NCI-H510A treated with DMSO at 0.1 percent for 48 hours (cell line): ENCODE measurements around the gene RIN2.

Experiments
- DNase-seq: peaks from one replicate; lab custom pipeline; 2025; lab: John Stamatoyannopoulos, UW

RIN2 gene

GRCh38 chr20:19758133-19758500 lies at the start of gene RIN2:
RIN2 (plus strand) TSS chr20:19758258; CDS start chr20:19889602, 131,344 bp downstream.
- no peak for DNase-seq

DNA sequence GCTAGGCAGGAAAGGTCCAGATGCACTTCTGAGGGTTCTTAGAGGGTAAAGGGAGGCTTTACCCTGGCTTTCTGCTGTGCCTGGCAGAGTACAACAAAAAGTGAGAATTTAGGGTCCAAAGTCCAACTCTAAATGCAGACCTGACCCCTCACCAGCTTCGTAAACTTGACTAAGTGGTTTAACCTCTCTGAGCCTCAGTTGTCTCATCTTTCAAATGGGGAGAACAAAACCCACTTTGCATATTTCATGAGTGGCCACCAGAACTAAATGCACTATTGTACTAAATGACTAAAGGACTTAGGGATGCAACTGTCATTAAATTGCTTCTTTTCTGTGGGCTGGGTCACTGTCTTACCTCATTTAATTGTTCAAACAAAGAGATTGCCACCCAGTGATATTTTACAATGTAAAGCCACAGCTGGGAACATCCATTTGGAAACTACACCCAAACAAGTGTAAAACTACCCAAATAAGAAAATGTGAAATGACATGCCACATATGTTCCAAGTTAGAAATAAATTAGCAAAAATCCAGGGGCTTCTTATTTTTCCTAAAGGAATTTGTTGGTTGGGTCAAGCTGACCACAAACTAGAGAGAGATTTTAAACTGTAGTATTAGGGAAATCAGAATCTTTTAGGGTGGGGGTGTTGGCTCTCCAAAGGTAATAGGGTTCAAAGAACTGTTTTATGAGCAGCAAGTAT lies 48.3 kb upstream of the RIN2 start:
- no peak for DNase-seq

DNA sequence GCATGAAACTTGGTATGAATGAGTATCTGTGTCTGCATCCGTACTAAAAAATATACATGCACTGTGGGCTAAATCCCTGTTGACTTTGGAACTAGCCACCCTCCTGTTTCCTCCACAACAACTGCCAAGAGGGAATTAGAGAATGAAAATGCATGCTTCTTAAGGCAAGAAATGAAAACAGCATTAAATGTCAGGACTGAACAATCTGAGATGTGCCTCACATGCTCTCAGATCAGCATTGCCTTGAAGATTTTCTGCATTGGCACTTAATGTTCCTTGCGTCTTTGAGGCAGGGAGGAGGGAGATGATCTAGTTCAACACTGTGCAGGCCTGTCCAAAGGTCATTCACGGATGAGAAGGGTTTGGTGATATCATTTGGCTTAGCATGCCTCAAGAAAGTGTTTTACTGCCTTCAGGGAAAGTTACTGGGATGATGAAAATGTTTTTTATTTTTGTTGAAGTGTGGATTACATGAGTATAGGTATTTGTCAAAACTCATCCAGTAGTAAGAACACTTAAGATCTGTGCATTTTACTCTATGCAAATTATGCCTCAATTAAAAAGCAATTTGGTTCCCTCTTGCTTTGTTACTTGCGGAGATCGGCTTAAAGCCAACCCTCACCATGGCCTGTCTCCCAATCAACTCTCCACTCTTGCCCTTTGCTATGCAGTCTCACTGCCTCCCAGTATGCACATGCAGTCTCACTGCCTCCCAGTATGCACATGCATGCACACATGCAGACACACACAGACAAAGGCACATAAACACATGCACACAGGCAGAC lies 47.5 kb upstream of the RIN2 start:
- DNase-seq = no peak

GRCh38 chr20:19711126-19711525 lies 46.9 kb upstream of the RIN2 start:
- DNase-seq = no peak

- no peak for DNase-seq
Observed at GRCh38 chr20:19712721-19713260, 45.3 kb upstream of the RIN2 start.

- DNase-seq = no peak
Observed at GRCh38 chr20:19713822-19714578, 44.1 kb upstream of the RIN2 start.

DNA sequence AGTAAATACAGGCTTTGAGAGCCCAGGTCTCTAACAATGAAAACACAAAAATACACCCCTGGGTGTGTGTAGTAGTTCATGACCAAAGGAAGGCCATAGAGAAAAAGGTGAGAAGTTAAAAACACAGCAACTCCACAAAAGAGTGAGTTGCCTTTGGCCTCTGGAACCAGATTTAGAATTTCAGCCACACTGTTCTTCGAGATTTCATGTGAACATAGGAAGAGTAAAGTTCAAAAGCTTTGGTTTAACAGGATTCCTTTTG lies 43.5 kb upstream of the RIN2 start:
- no peak for DNase-seq

DNA sequence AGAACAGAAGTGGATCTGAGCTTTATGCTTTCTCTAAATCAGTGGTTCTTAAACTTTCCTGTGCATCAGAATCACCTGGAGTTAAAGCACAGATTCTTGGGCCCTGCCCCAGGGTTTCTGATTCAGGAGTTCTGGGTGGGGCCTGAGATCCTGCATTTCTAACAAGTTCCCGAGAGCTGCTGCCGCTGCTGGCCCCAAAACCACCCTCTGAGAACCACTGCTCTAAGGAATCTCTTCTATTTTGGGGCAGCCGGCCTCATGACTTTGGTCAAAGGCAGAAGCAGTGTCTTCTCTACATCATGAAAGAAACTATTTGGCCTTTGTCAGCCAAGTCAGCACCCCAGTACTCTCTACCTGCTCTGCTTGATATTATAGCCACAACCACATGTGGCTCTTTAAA lies 42.1 kb upstream of the RIN2 start:
- DNase-seq = no peak

- no peak for DNase-seq
Observed at GRCh38 chr20:19718880-19719279, 39.2 kb upstream of the RIN2 start.

GRCh38 chr20:19720991-19721390 lies 37.1 kb upstream of the RIN2 start:
- DNase-seq = no peak

DNA sequence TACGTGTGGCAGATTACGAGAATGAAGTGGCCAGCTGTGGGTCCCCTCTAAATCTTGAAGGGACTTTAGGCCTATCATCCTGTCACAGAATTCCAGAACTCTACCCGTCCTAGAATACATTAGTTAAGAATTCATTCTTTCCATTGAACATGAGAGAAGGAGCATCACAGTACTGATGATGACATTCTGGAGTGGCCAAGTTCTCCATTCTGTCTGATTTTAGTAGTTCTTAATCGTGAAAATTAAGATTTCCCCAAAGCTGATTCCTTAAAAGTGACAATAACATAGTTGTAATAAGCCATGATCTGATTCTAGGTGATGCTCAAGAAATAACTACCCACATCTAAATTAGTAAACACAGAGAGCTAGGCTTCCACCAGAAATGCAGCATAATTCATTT lies 35.0 kb upstream of the RIN2 start:
- DNase-seq = no peak

DNA sequence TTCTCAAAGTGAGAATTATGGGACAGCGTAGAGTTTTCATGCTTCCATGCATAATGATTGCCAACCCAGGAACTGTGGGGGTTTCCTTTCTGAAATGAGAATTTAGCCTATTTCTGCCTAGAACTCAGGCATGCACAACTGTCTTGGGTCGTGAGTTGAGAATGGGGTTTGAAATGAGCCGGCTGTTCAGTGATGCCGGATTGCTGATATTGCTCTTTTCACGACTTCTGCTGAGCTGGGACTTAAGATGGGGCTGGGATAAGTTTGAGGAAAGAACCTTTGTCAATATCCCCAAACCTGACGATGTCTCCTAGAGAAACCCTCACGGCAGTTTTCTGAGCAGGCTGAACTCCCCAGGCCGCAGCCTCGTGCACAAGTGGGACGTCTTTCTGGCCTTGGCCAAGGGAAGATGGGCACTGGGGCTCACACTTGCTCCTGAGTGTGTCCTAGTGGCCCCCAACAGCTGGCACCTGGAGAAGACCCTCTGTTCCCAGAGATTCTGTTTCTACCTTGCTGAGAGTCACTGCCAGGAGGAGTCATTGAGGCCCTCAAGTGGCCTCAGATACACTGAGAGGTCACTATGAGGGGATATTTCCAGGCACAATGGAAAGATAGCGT lies 34.1 kb upstream of the RIN2 start:
- DNase-seq = no peak

GRCh38 chr20:19725373-19725772 lies 32.7 kb upstream of the RIN2 start:
- no peak for DNase-seq

GRCh38 chr20:19725814-19726525 lies 32.1 kb upstream of the RIN2 start:
- no peak for DNase-seq

DNA sequence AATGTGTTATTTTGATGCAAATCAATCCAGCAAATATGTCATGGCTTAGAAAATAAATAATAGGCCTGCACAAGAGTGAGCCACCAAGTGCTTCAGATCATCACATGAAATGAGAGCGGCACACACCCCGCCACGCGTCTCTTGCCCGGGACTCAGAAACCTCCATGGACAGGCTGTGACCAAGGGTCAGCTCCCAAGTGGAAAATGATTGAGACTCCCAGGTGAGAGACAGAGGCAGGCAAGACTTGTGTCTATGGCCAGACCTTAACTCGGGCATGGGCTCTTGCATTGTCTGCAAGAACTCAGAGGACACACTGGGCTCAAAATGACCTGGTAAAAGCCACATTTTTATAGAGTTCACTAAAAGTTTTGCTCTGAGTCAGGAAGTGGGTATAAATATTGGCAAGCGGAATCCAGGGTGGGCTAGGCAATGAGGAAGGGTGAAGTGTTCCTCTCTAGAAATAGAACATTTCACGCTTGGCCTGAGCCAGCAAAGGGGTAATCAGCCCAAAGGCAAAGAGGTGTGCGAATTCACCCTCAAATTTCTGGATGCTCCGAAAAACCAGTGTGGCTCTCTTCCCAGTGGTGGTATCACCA lies 30.7 kb upstream of the RIN2 start:
- DNase-seq = no peak

GRCh38 chr20:19729672-19730071 lies 28.4 kb upstream of the RIN2 start:
- no peak for DNase-seq

DNA sequence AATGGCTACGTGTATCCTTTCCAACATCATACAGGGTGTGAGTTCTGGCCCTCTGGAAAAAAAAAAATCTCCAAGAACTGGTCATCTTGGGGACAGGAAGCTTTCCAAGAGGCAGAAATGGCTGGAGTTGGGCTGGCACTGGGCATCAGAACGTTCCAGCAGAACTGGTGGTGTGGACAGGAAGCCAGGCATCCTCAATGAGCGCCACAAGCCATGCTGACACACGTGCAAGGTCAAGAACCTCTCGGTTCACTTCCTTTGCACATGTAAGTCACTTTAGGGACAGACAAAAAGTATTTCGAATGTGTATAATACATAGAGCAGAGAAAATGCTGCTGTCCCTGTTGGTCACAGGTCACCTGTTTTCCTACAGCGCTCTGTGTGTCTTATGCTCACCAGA lies 27.4 kb upstream of the RIN2 start:
- DNase-seq = no peak

DNA sequence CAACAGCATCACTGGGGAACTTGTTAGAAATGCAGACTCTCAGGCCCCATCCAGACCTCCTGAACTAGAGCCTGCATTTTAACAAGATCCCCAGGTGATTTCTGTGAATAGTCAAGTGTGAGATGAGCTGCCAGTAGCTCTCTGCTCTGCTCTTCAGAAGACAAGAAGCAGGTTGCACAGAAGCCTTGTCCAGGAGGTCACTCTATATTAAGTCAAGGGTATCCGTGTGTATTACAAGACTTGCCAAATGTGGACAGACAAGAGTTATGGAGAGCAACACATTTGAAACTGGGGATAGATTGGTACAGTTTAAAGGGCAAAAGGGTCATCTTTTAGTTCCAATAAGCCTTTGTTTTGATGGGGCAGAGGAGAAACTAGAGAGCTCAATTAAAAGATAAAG lies 23.2 kb upstream of the RIN2 start:
- no peak for DNase-seq

DNA sequence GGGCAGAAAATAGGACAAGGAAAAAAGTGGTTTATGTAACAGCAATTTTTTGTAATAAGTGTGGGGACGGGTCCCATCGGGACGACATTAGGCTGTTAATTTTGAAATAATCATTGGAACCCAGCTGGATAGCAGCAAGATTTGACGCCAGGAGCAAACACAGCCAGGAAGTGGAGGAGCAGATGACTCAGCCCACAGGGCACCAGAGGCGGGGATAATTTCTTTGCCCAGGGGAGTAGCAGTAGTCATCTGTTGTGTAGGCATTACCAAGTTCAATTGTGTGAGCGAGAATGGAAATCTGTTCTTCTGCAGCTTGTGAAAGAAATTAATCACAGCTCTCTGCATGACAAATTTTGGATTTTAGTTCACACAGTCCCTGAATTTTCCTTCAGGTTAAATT lies 22.6 kb upstream of the RIN2 start:
- DNase-seq = peak; percentile 52

- no peak for DNase-seq
Observed at GRCh38 chr20:19737025-19737424, 21.0 kb upstream of the RIN2 start.

DNA sequence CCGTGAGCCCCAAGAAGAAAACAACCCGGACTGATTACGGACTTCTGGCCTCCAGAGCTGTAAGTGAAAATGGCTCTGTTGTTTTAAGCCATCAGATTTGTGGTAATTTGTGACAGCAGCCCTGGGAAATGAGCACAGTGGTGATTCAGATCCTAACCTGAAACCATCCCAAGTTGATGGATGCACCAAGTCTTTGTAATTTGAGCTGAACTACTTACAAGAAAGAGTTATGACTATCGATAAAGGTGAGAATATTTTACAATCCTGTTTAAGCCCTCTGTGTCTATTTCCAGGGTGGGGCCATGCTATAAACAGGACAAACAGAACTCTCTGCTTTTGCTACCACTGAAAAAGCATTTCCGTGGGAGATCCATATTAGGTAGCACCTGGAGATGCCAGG lies 19.1 kb upstream of the RIN2 start:
- DNase-seq = no peak

DNA sequence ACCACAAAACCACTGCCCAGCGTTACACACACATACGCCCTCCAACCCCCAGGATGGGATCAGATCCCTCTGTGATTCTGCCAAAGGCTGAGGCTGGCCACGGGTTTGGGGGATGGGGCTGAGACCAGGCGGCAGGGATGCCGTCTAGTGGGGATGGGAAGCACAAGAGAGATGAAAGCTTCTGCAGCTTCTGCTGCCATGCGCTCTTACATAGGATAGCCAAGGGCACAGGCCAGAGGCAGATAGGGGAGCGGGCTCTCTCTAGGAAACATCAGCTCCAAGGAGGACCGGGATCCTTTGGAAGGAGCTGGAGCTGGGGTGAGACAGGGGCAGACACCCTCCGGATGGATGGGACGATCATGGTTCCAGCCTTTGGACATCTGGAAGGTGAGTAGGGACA lies 18.7 kb upstream of the RIN2 start:
- DNase-seq = no peak
